Measurements from ENCODE around the gene NIN.

- TF ChIP-seq, protein P1, sequence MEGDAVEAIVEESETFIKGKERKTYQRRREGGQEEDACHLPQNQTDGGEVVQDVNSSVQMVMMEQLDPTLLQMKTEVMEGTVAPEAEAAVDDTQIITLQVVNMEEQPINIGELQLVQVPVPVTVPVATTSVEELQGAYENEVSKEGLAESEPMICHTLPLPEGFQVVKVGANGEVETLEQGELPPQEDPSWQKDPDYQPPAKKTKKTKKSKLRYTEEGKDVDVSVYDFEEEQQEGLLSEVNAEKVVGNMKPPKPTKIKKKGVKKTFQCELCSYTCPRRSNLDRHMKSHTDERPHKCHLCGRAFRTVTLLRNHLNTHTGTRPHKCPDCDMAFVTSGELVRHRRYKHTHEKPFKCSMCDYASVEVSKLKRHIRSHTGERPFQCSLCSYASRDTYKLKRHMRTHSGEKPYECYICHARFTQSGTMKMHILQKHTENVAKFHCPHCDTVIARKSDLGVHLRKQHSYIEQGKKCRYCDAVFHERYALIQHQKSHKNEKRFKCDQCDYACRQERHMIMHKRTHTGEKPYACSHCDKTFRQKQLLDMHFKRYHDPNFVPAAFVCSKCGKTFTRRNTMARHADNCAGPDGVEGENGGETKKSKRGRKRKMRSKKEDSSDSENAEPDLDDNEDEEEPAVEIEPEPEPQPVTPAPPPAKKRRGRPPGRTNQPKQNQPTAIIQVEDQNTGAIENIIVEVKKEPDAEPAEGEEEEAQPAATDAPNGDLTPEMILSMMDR (IDR thresholded peaks at IDR 0.05), result no peak
- no peak for TF ChIP-seq EP300 (IDR thresholded peaks at IDR 0.05; ENCODE audit: low read depth)
- no peak for TF ChIP-seq POLR2A (IDR thresholded peaks at IDR 0.05)
Measured at GRCh38 chr14:50739186-50739585, 91.8 kb downstream of the NIN start.

Measured in transverse colon (tissue), 3 donors.